ENCODE results near the gene MAPK13.

MAPK13 gene

DNA sequence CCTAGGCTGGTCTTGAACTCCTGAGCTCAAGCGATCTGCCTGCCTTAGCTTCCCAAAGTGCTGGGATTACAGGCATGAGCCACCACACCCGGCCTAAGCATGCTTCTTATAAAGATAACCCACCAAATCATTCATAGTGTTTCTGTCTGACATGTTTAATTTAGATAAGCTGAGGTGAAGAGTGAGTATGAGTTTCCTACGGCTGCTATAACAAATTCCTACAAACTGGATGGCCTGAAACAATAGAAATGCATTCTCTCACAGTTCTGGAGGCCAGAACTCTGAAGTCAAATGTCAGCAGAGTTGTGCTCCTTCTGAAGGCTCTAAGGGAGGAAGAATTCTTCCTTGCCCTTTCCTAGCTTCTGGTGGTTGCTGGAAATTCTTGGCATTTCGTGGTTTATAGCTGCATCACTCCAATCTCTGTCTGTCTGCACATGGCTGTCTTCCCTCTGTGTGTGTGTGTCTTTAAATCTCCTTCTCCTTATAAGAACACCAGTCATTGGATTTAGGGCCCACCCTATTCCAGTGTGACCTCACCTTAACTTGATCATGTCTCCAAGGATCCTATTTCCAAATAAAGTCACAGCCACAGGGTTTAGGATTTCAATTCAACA lies 29.9 kb downstream of the MAPK13 start:
- no peak for DNase-seq

DNA sequence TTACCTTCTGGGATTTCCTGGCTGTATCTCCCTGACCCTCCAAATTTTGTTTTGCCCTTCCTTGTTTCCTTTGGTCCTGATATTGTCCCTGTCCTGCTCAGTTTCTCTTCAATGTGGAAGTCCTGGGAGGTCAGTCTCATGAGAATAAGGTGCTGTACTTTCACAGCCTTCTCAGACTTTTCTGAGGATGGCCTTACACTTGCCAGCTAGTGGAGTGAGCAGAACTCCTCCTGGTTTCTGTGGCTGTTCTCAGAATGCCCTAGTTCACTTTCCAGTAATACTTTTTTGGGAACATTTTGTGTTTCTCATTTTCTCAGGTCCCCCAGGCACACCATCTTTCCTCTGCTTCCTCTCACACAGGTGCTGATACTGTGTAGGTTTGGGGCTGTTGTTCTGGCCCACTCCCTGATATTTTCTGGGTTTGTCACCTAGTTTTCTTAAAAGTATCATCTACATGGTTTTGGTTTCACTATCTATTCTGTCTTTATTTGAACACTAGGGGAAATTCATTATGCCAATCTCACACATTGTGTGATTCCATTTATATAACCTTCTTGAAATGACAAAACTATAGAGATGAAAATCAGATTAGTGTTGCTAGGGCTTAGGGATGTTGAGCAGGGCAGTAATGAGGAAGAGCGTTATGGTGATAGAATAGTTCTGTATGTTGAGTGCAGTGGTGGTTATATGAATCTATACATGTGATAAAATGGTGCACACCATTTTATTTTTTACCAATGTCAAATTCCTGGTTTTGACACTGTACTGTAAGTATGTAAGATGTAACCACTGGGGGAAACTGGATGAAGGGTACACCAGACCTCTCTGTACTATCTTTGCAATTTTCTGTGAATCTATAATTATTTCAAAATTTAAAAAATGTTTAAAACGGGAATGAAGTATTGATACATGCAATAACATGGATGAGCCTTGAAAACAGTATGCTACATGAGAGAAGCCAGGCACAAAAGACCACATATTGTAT lies 39.0 kb downstream of the MAPK13 start:
- no peak for DNase-seq

DNA sequence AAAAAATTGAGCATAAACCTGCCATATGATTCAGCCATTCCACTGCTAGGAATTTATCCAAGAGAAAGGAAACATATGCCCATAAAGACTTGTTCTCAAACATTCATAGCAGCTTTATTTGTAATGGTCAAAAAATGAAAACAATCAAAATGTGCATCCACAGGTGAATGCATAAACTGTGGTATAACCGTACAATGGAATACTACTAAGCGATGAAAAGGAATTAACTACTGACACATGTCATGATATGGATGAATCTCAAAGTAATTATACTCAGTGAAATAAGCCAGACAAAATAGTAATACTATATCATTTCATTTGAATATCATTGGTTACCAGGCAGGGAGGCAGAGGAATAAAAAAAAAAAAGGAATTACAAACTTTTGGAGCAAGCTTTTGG lies 40.4 kb downstream of the MAPK13 start:
- DNase-seq, result no peak

DNA sequence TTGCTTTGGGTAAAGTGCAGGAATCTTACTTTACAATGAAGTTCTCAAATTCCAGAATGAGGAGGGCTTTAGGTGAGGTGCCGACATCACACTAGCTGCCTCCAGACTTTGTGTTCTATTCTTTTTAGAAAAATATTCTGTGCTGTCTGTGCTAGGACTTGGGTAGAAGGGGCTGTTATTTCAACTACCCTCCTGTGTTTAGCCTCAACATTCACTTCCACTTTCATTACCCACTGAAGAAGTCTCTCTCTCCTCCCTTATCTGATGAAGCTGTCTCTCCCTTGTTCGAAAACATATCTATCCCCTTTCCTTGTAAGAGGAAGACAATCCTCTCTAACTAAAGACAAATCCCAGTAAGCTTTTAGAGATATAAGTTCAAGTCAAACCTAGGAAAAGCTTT lies 41.3 kb downstream of the MAPK13 start:
- no peak for DNase-seq

DNA sequence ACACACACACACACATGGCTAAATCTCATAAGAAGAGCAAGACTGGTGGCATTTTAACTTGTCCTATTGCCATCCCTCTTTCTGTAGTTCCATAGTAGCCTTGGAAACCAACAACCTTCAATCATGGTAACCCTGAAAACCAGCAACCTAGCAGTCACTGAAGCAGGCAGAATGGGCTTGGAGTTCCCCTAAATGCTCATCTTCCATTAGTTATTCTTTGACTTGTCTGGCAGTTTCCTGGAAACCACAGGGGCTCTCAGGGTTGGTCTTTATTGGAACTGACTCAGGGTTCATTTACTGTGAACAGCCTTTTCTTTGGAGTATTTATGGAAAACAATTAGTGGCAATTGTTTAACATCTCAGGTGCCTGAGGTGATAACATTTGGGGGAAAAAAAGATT lies 46.9 kb downstream of the MAPK13 start:
- no peak for DNase-seq

DNA sequence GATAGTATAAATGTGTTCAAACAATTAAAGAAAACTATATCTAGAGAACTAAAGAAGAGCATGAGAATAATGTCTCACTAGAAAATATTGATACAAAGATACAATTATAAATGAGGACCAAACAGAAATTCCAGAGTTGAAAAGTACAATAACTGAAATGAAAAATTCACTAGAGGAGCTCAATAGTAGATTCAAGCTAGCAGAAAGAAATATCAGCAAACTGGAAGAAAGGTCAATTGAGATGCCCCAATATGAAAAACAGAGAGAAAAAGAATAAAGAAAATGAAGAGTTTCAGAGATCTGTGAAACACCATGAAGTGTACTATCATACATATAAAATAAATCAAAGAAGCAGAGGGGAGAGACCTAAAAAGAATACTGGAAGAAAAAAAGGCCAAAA lies 48.2 kb downstream of the MAPK13 start:
- DNase-seq, result no peak

DNA sequence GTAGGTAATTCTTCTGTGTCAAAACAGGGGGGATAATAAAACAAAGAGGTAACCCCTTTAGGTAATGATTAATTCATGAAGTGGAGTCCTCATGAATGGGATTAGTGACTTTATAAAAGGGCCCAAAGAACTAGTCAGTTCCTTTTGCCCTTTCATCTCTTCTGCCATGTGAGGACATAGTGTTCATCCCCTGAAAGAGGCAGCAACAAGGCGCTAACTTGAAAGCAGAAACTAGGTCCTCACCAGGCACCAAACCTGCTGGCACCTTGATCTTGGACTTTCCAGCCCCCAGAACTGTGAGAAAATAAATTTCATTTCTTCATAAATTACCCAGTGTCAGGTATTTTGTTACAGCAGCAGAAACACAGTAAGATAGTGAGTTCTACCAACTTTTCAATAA lies 49.8 kb downstream of the MAPK13 start:
- DNase-seq, result no peak

DNA sequence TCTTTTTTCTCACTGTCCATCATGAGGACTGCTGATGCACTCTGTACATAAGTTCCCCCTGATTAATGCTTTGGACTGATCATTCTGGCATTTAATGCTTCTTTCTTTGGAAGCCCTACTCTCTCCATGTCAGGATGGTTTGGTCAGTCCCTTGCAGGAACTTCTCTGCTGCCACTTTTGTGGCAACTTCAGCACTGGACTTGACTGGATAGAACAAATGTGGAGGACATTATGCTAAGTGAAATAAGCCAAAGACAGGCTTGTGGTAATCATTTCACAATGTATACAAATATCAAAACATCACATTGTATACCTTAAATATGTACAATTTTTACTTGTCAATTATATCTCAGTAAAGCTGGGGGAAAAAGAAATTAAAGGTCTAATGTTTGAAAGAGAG lies 54.0 kb downstream of the MAPK13 start:
- DNase-seq, result no peak

DNA sequence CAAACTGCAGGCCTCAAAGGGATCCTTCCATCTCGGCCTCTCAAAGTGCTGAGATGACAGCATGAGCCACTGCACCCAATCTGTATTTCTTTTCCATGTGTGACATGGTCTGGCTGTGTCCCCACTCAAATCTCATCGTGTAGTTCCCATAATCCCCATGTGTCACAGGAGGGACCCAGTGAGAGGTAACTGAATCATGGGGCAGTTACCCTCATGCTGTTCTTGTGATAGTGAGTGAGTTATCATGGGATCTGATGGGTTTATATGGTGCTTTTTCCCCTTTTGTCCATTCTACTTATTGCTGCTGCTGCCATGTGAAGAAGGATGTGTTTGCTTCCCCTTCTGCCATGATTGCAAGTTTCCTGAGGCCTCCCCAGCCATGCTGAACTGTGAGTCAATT lies 55.9 kb downstream of the MAPK13 start:
- no peak for DNase-seq

DNA sequence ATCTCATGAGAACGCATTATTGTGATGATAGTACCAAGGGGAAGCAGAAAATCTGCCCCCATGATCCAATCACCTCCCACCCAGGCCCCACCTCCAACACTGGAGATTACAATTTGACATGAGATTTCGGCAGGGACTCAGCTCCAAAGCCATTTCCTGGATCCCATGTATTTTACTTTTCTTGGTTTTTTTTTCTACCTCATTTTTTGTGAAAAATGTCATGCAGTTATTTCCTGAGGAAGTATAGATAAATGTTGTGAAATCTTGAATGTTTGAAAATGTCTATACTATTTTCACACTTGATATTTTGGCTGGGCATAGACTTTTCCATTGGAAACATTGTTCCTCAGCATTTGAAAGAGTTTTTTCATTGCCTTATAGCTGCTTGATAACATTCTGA lies 57.1 kb downstream of the MAPK13 start:
- peak; percentile 14 to 38 for DNase-seq

Data from Kasumi-1 (cell line).